IMR-90 (cell line): Measurements from ENCODE around the gene COX8A. TPM values are rescaled to one million over a fixed set of nuclear protein-coding genes. Genes with fewer than 3 reads are reported as not detected.

ENCODE experiments used
- ATAC-seq: fragments of 200-7000 bp; cut with Tn5 transposase; 2 replicates; pipeline ENCODE4 v1.9.1; 2020; ENCODE audit warnings: low read depth, mild to moderate bottlenecking, moderate library complexity
- BruUV-seq: library from RNA; stranded (reverse); fragments of 400-500 nt; replicated peaks from 2 replicates; lab custom pipeline; 2021; lab: Mats Ljungman, UMichigan
- CTCF ChIA-PET: fragments of 300-600 bp; formaldehyde crosslinking; extraction: SDS; loops from one replicate; lab custom pipeline; 2021; ENCODE audit warnings: antibody characterized with exemption; lab: Yijun Ruan, JAX
- POLR2A ChIA-PET: fragments of 300-600 bp; sonication (Branson Sonifier 250); formaldehyde crosslinking; loops from one replicate; lab custom pipeline; 2022; ENCODE audit warnings: antibody characterized with exemption; ENCODE audit not compliant: unreplicated experiment; lab: Charles Lee
- DNase-seq: peaks from one replicate; pipeline ENCODE4 v3.0.0; 2013
- H2AFZ ChIP-seq: replicated peaks from 2 replicates; pipeline ENCODE3; 2013; ENCODE audit warnings: low read length, mild to moderate bottlenecking; ENCODE audit not compliant: poor library complexity
- H2AK5ac ChIP-seq: 2 replicates; pipeline ENCODE4 v1.6.1; 2013; ENCODE audit warnings: low read depth, low read length, inconsistent platforms
- H2AK9ac ChIP-seq: replicated peaks from 2 replicates; pipeline ENCODE3; 2013; ENCODE audit warnings: mild to moderate bottlenecking, low read depth, low read length, moderate library complexity; ENCODE audit not compliant: poor library complexity
- H2BK120ac ChIP-seq: 2 replicates; pipeline ENCODE4 v1.6.1; 2013; ENCODE audit warnings: low read depth, low read length, inconsistent platforms
- H2BK15ac ChIP-seq: 3 replicates; pipeline ENCODE4 v1.6.1; 2013; ENCODE audit warnings: low read depth, low read length, inconsistent platforms
- H2BK20ac ChIP-seq: 2 replicates; pipeline ENCODE4 v1.6.1; 2013; ENCODE audit warnings: low read depth, mild to moderate bottlenecking, inconsistent platforms, low read length, moderate library complexity
- H2BK5ac ChIP-seq: 2 replicates; pipeline ENCODE4 v1.6.1; 2013; ENCODE audit warnings: mild to moderate bottlenecking, low read depth, low read length, inconsistent platforms; ENCODE audit not compliant: poor library complexity, severe bottlenecking
- H3K14ac ChIP-seq: replicated peaks from 2 replicates; pipeline ENCODE4 v1.6.1; 2013; ENCODE audit warnings: low read depth, low read length, inconsistent platforms
- H3K18ac ChIP-seq: 2 replicates; pipeline ENCODE4 v1.6.1; 2013; ENCODE audit warnings: low read depth, low read length, control low read depth
- H3K23ac ChIP-seq: 2 replicates; pipeline ENCODE4 v1.6.1; 2013; ENCODE audit warnings: low read depth, low read length, inconsistent platforms
- H3K27ac ChIP-seq: 2 replicates; pipeline ENCODE4 v1.5.1; 2013; ENCODE audit warnings: mild to moderate bottlenecking, control low read depth, low read length; ENCODE audit not compliant: insufficient read depth
- H3K27me3 ChIP-seq: 2 replicates; pipeline ENCODE4 v1.6.1; 2013; ENCODE audit warnings: low read length; ENCODE audit not compliant: control insufficient read depth, insufficient read depth
- H3K36me3 ChIP-seq: 2 replicates; pipeline ENCODE4 v1.6.1; 2013; ENCODE audit warnings: low read length, mixed read lengths; ENCODE audit not compliant: control insufficient read depth, insufficient read depth
- H3K4ac ChIP-seq: 2 replicates; pipeline ENCODE4 v1.6.1; 2013; ENCODE audit warnings: low read depth, low read length, inconsistent platforms
- H3K4me1 ChIP-seq: 2 replicates; pipeline ENCODE4 v1.6.1; 2013; ENCODE audit warnings: low read length, mixed read lengths; ENCODE audit not compliant: control insufficient read depth, insufficient read depth
- H3K4me2 ChIP-seq: 2 replicates; pipeline ENCODE4 v1.6.1; 2013; ENCODE audit warnings: low read depth, mild to moderate bottlenecking, control low read depth, low read length, moderate library complexity
- H3K4me3 ChIP-seq: 2 replicates; pipeline ENCODE4 v1.5.1; 2013; ENCODE audit warnings: low read depth, mild to moderate bottlenecking, control low read depth, low read length, moderate library complexity; ENCODE audit not compliant: insufficient read depth
- H3K56ac ChIP-seq: 2 replicates; pipeline ENCODE4 v1.6.1; 2013; ENCODE audit warnings: low read length, inconsistent platforms; ENCODE audit not compliant: insufficient read depth; ENCODE audit errors: extremely low read depth
- H3K79me1 ChIP-seq, 2 experiments: 2 replicates each; pipeline ENCODE4 v1.6.1; 2013; ENCODE audit warnings: low read length in 2 of 2, inconsistent platforms in 1 of 2, low read depth in 1 of 2
- H3K9ac ChIP-seq: 2 replicates; pipeline ENCODE4 v1.6.1; 2013; ENCODE audit warnings: low read depth, low read length, control low read depth
- H3K9me1 ChIP-seq: 2 replicates; pipeline ENCODE4 v1.6.1; 2013; ENCODE audit warnings: low read length, inconsistent platforms; ENCODE audit not compliant: insufficient read depth
- H3K9me3 ChIP-seq: 2 replicates; pipeline ENCODE4 v1.6.1; 2013; ENCODE audit warnings: low read length; ENCODE audit not compliant: control insufficient read depth, insufficient read depth
- H4K20me1 ChIP-seq: 2 replicates; pipeline ENCODE4 v1.6.1; 2013; ENCODE audit warnings: low read length, inconsistent platforms; ENCODE audit not compliant: insufficient read depth
- H4K5ac ChIP-seq: 2 replicates; pipeline ENCODE4 v1.6.1; 2013; ENCODE audit warnings: mild to moderate bottlenecking, low read depth, low read length, control low read depth
- H4K8ac ChIP-seq, 2 experiments: 2 replicates each; pipeline ENCODE4 v1.6.1; 2013; ENCODE audit warnings: low read depth in 2 of 2, low read length in 2 of 2, control low read depth in 1 of 2, inconsistent platforms in 1 of 2
- H4K91ac ChIP-seq: 2 replicates; pipeline ENCODE4 v1.6.1; 2013; ENCODE audit warnings: low read depth, low read length, inconsistent platforms; ENCODE audit not compliant: insufficient read depth
- BHLHE40 ChIP-seq: fragments of 150-350 bp; IDR thresholded peaks from 2 replicates; pipeline ENCODE4 v1.6.1; 2016; ENCODE audit warnings: mild to moderate bottlenecking, low read depth, low read length
- CEBPB ChIP-seq: IDR thresholded peaks from 2 replicates; pipeline ENCODE4 v1.6.1; 2012; ENCODE audit warnings: low read depth, low read length, improper control_type of control experiment
- CHD1 ChIP-seq: IDR thresholded peaks from 2 replicates; pipeline ENCODE4 v1.6.1; 2012; ENCODE audit warnings: low read depth, low read length, improper control_type of control experiment
- CTCF ChIP-seq: conservative IDR thresholded peaks from 2 replicates; pipeline ENCODE4 v1.5.1; 2012; ENCODE audit warnings: mild to moderate bottlenecking, low read depth, low read length, improper control_type of control experiment
- FOS ChIP-seq: fragments of 150-350 bp; IDR thresholded peaks from 2 replicates; pipeline ENCODE4 v1.6.1; 2016; ENCODE audit warnings: low read depth, low read length
- MAFK ChIP-seq: IDR thresholded peaks from 2 replicates; pipeline ENCODE4 v1.6.1; 2012; ENCODE audit warnings: low read depth, low read length, improper control_type of control experiment
- MAZ ChIP-seq: IDR thresholded peaks from 2 replicates; pipeline ENCODE4 v1.6.1; 2012; ENCODE audit warnings: low read depth, mild to moderate bottlenecking, low read length, improper control_type of control experiment, moderate library complexity, borderline replicate concordance
- MXI1 ChIP-seq: IDR thresholded peaks from 2 replicates; pipeline ENCODE4 v1.6.1; 2012; ENCODE audit warnings: low read depth, mild to moderate bottlenecking, low read length, moderate library complexity, borderline replicate concordance
- NFE2L2 ChIP-seq: fragments of 150-350 bp; IDR thresholded peaks from 2 replicates; pipeline ENCODE4 v1.6.1; 2016; ENCODE audit warnings: low read depth, mild to moderate bottlenecking, low read length
- POLR2A ChIP-seq: IDR thresholded peaks from 2 replicates; pipeline ENCODE4 v1.6.1; 2012; ENCODE audit warnings: mild to moderate bottlenecking, low read depth, low read length
- RAD21 ChIP-seq: IDR thresholded peaks from 2 replicates; pipeline ENCODE4 v1.6.1; 2012; ENCODE audit warnings: low read length, improper control_type of control experiment
- RCOR1 ChIP-seq: IDR thresholded peaks from 2 replicates; pipeline ENCODE4 v1.6.1; 2012; ENCODE audit warnings: mild to moderate bottlenecking, low read length, improper control_type of control experiment; ENCODE audit not compliant: insufficient replicate concordance
- RFX5 ChIP-seq: IDR thresholded peaks from 2 replicates; pipeline ENCODE4 v1.8.0; 2012; ENCODE audit warnings: low read depth, mild to moderate bottlenecking, low read length, moderate library complexity
- SMC3 ChIP-seq: fragments of 150-350 bp; IDR thresholded peaks from 2 replicates; pipeline ENCODE4 v1.6.1; 2016; ENCODE audit warnings: low read depth, mild to moderate bottlenecking, antibody characterized with exemption, low read length, moderate library complexity
- USF2 ChIP-seq: fragments of 150-350 bp; IDR thresholded peaks from 2 replicates; pipeline ENCODE4 v1.6.1; 2017; ENCODE audit warnings: mild to moderate bottlenecking, antibody characterized with exemption, low read length, low read depth
- whole genome bisulfite sequencing, 2 experiments: methylation state at CpG; one replicate each; pipeline versions ENCODE4 v1.1.5 to v1.1.7; 2013; ENCODE audit warnings: missing lambda C conversion rate in 2 of 2; ENCODE audit not compliant: insufficient read length in 1 of 2; ENCODE audit errors: extremely low coverage in 2 of 2; 5-methylcytosine and 5-hydroxymethylcytosine counted together
- dilution Hi-C: fragments of 300-500 bp; cut with HindIII; formaldehyde crosslinking; loops from one replicate; pipeline ENCODE4 v1.14.3; 2018; ENCODE audit warnings: low sequenced_read_pairs; ENCODE audit not compliant: unreplicated experiment
- in situ Hi-C: fragments of 300-500 bp; cut with MboI; formaldehyde crosslinking; loops from 3 replicates; pipeline ENCODE4 v1.14.3; 2019; ENCODE audit warnings: low sequenced_read_pairs, inconsistent platforms, mixed read lengths
- intact Hi-C: fragments of 100-400 bp; cut with micrococcal nuclease; formaldehyde crosslinking; loops from 2 replicates; pipeline ENCODE4 v1.10.0; 2022
- polyA plus RNA-seq, 3 experiments: library from polyadenylated mRNA; depleted of rRNA; stranded (reverse); fragments of >200 nt; gene quantifications; 2 replicates each; pipeline ENCODE4 v1.2.3, GENCODE V29; 2012; ENCODE audit warnings: low replicate concordance in 1 of 3
- total RNA-seq: library from RNA; depleted of rRNA; stranded (reverse); fragments of >200 nt; gene quantifications from 2 replicates; pipeline ENCODE4 v1.2.3, GENCODE V29; 2012

The COX8A gene
- total and polyA plus RNA-seq, 2 of the 4 experiments (the other 2 are of a cell fraction) = 250 to 598 TPM

- no peak overlapping the region for H2AFZ ChIP-seq
- no peak overlapping the region for H3K9ac ChIP-seq
- peaks cover 30% of the 10 kb centered on the region for H4K20me1 ChIP-seq
- no peak overlapping the region for H2BK20ac ChIP-seq
- 100% methylated on average over 7 of the region's 10 CpGs; no CpG with 5 or more reads in 1 of the 2 experiments for WGBS, 2 experiments
- CTCF ChIA-PET = no interaction called here
- no peak overlapping the region for H2BK120ac ChIP-seq
- H2BK5ac ChIP-seq = no peak overlapping the region
- H2BK15ac ChIP-seq = no peak overlapping the region
- no peak overlapping the region for H2AK9ac ChIP-seq
- H4K91ac ChIP-seq = no peak overlapping the region
- no peak overlapping the region for H3K4me3 ChIP-seq
- H3K27me3 ChIP-seq = no peaks in the 10 kb centered on the region
- BruUV-seq = no TSS peak
- no peak for ATAC-seq
- no peak for DNase-seq
- no peaks in the 10 kb centered on the region for H3K9me3 ChIP-seq
- peaks cover 35 to 64% of the 10 kb centered on the region in 2 experiments for H3K79me1 ChIP-seq
- no peak overlapping the region for H4K8ac ChIP-seq
- in situ Hi-C loops (loop anchor here (5.0 kb wide), 1 partner anchor 156 kb away; no protein-coding TSS in a partner anchor), intact Hi-C loops (no loop called here), dilution Hi-C loops (no loop called here)
- TF ChIP-seq RFX5 (no peak), MXI1 (no peak), BHLHE40 (no peak), MAFK (no peak), SMC3 (no peak), USF2 (no peak), NFE2L2 (no peak), CTCF (no peak), CHD1 (no peak), FOS (no peak), CEBPB (no peak), MAZ (no peak), RAD21 (no peak), POLR2A (no peak), RCOR1 (no peak)
- no peak overlapping the region for H4K5ac ChIP-seq
- H3K4ac ChIP-seq = no peak overlapping the region
- peaks cover 9% of the 10 kb centered on the region for H3K9me1 ChIP-seq
- no peak overlapping the region for H3K4me2 ChIP-seq
- no peak overlapping the region for H3K18ac ChIP-seq
- POLR2A ChIA-PET = no interaction called here
- H2AK5ac ChIP-seq = no peak overlapping the region
- no peak overlapping the region for H3K23ac ChIP-seq
- H3K36me3 ChIP-seq = peaks cover 49% of the 10 kb centered on the region
- H3K4me1 ChIP-seq = no peaks in the 10 kb centered on the region
- H3K14ac ChIP-seq = no peak overlapping the region
- H3K56ac ChIP-seq = no peak overlapping the region
- H3K27ac ChIP-seq = no peak overlapping the region
Measured at GRCh38 chr11:63991558-63991957, 17.1 kb downstream of the COX8A start.
